GM12891 (cell line): ENCODE results near the gene S1PR1.

ENCODE experiments used
- PAX5 ChIP-seq: IDR thresholded peaks from 2 replicates; pipeline ENCODE4 v1.6.1; 2011; ENCODE audit warnings: low read length, moderate library complexity, mild to moderate bottlenecking; ENCODE audit not compliant: insufficient read depth, severe bottlenecking
- POLR2A ChIP-seq: IDR thresholded peaks from 2 replicates; pipeline ENCODE4 v1.6.1; 2011; ENCODE audit warnings: low read depth, low read length, control low read depth
- POLR2AphosphoS5 ChIP-seq: IDR thresholded peaks from 2 replicates; pipeline ENCODE4 v1.6.1; 2011; ENCODE audit warnings: low read depth, low read length, control low read depth

- TF ChIP-seq POLR2AphosphoS5 = no peak
- no peak for TF ChIP-seq POLR2A
- no peak for TF ChIP-seq PAX5
Measured at GRCh38 chr1:101228424-101229134, 8.2 kb upstream of the S1PR1 start.
